Stimulated activated CD8-positive, alpha-beta memory T cell treated with anti-CD3 and anti-CD28 coated beads, Interleukin-4, amount 100 ng/mL, for 4 hours (primary cell): ENCODE results near the gene PPP1R15B.

Source experiments
- DNase-seq, 2 donors: peaks; one replicate each; pipeline ENCODE4 v3.0.0-alpha.2; 2020; ENCODE audit warnings: low read depth in 2 of 2, low spot score in 1 of 2

The PPP1R15B gene

GRCh38 chr1:204400882-204401510 lies 10.6 kb downstream of the PPP1R15B start:
- DNase-seq, result no peak

GRCh38 chr1:204398197-204399125 lies 13.2 kb downstream of the PPP1R15B start:
- DNase-seq, result no peak

- no peak for DNase-seq
Measured at GRCh38 chr1:204396015-204396583, 15.5 kb downstream of the PPP1R15B start.

GRCh38 chr1:204391629-204392028 lies 20.0 kb downstream of the PPP1R15B start:
- no peak for DNase-seq

GRCh38 chr1:204390751-204391466 lies 20.7 kb downstream of the PPP1R15B start:
- DNase-seq, result no peak

GRCh38 chr1:204385727-204386126 lies 25.9 kb downstream of the PPP1R15B start:
- DNase-seq, result no peak

GRCh38 chr1:204384636-204385352 lies 26.8 kb downstream of the PPP1R15B start:
- DNase-seq, result no peak

GRCh38 chr1:204383163-204383904 lies 28.3 kb downstream of the PPP1R15B start:
- no peak for DNase-seq

- no peak for DNase-seq
Measured at GRCh38 chr1:204382714-204383083, 28.9 kb downstream of the PPP1R15B start.

- DNase-seq, result no peak
Measured at GRCh38 chr1:204380293-204380831, 31.3 kb downstream of the PPP1R15B start.

- no peak for DNase-seq
Measured at GRCh38 chr1:204377800-204378668, 33.6 kb downstream of the PPP1R15B start.

- DNase-seq, result no peak
Measured at GRCh38 chr1:204376919-204377799, 34.5 kb downstream of the PPP1R15B start.

GRCh38 chr1:204376465-204376864 lies 35.2 kb downstream of the PPP1R15B start:
- DNase-seq, result no peak

GRCh38 chr1:204373911-204374310 lies 37.7 kb downstream of the PPP1R15B start:
- no peak for DNase-seq

GRCh38 chr1:204370176-204370575 lies 41.4 kb downstream of the PPP1R15B start:
- no peak for DNase-seq

- no peak for DNase-seq
Measured at GRCh38 chr1:204368996-204369726, 42.5 kb downstream of the PPP1R15B start.

- no peak for DNase-seq
Measured at GRCh38 chr1:204367956-204368355, 43.7 kb downstream of the PPP1R15B start.
